HCT116 (cell line): Measurements from ENCODE around the gene SEC14L6. TPM values are rescaled to one million over a fixed set of nuclear protein-coding genes. Genes with fewer than 3 reads are reported as not detected.

Experiments
- ATAC-seq: fragments of 200-7000 bp; cut with Tn5 transposase; 2 replicates; pipeline ENCODE4 v1.9.1; 2020; ENCODE audit warnings: mild to moderate bottlenecking, moderate library complexity
- BruUV-seq: library from RNA; stranded (reverse); fragments of 400-500 nt; replicated peaks from 2 replicates; lab custom pipeline; 2021; lab: Mats Ljungman, UMichigan
- CTCF ChIA-PET: fragments of 300-600 bp; sonication (Branson Sonifier 250); formaldehyde crosslinking; loops from one replicate; lab custom pipeline; 2021; ENCODE audit warnings: antibody characterized with exemption; lab: Charles Lee
- POLR2A ChIA-PET: fragments of 300-600, 350-600 bp; sonication (Branson Sonifier 250); formaldehyde crosslinking; loops from one replicate; lab custom pipeline; 2021; ENCODE audit warnings: antibody characterized with exemption; lab: Charles Lee
- RAD21 ChIA-PET, 2 experiments: fragments of 300-600 bp; sonication (Branson Sonifier 250); formaldehyde crosslinking; loops; one replicate each; lab custom pipeline; 2023; ENCODE audit warnings: low total read pairs in 2 of 2; ENCODE audit not compliant: uncharacterized antibody in 2 of 2, unreplicated experiment in 2 of 2, low non-redundant PET in 1 of 2; lab: Charles Lee
- DNase-seq: peaks from one replicate; pipeline ENCODE4 v3.0.0-alpha.2; 2010; ENCODE audit warnings: low read depth, low spot score
- H2AFZ ChIP-seq: fragments of 200-600 bp; shearing (Covaris generic), sonication (generic); 2 replicates; pipeline ENCODE4 v1.6.1; 2017; ENCODE audit warnings: low read depth, mixed run types, mixed read lengths, antibody characterized with exemption, low read length; ENCODE audit not compliant: poor library complexity, severe bottlenecking
- H3K27ac ChIP-seq: 2 replicates; pipeline ENCODE4 v1.5.1; 2012; ENCODE audit warnings: low read depth, low read length
- H3K27me3 ChIP-seq: fragments of 200-600 bp; sonication (generic); 2 replicates; pipeline ENCODE4 v1.6.1; 2016; ENCODE audit warnings: mixed run types, low read length, mixed read lengths; ENCODE audit not compliant: insufficient read depth
- H3K36me3 ChIP-seq, 2 experiments: fragments of 200-500 bp in 1 of 2; fragments of 200-600 bp in 1 of 2; sonication (Bioruptor generic) in 1 of 2; sonication (generic) in 1 of 2; 2 replicates each; pipeline versions ENCODE4 v1.5.1 to v1.6.1; 2014 to 2016; ENCODE audit warnings: low read length in 2 of 2, inconsistent platforms in 1 of 2, mixed read lengths in 1 of 2, mixed run types in 1 of 2; ENCODE audit not compliant: insufficient read depth in 2 of 2, control insufficient read depth in 1 of 2
- H3K4me1 ChIP-seq, 2 experiments: fragments of 200-600 bp in 1 of 2; sonication (generic) in 1 of 2; 2 replicates each; pipeline versions ENCODE4 v1.5.1 to v1.6.1; 2012 to 2017; ENCODE audit warnings: low read length in 2 of 2, inconsistent platforms in 1 of 2, mild to moderate bottlenecking in 1 of 2, mixed read lengths in 1 of 2, mixed run types in 1 of 2, moderate library complexity in 1 of 2; ENCODE audit not compliant: insufficient read depth in 2 of 2, control insufficient read depth in 1 of 2
- H3K4me2 ChIP-seq: fragments of 200-600 bp; sonication (generic); 2 replicates; pipeline ENCODE4 v1.6.1; 2017; ENCODE audit warnings: mixed run types, low read length, mixed read lengths
- H3K4me3 ChIP-seq, 2 experiments: fragments of 200-600 bp in 1 of 2; sonication (generic) in 1 of 2; replicated peaks in 1 of 2; 2 replicates each; pipeline ENCODE4 v1.5.1; 2011 to 2016; ENCODE audit warnings: low read length in 2 of 2, control low read depth in 1 of 2, low read depth in 1 of 2, mild to moderate bottlenecking in 1 of 2, mixed read lengths in 1 of 2, mixed run types in 1 of 2
- H3K79me2 ChIP-seq: fragments of 200-600 bp; sonication (generic); 2 replicates; pipeline ENCODE4 v1.6.1; 2017; ENCODE audit warnings: mild to moderate bottlenecking, mixed run types, low read length, moderate library complexity, mixed read lengths; ENCODE audit not compliant: insufficient read depth
- H3K9ac ChIP-seq: fragments of 200-600 bp; sonication (generic); 2 replicates; pipeline ENCODE4 v1.6.1; 2016; ENCODE audit warnings: low read length, mixed read lengths
- H3K9me2 ChIP-seq: fragments of 200-600 bp; sonication (generic), shearing (Covaris generic); 2 replicates; pipeline ENCODE4 v1.6.1; 2017; ENCODE audit warnings: mixed run types, mild to moderate bottlenecking, moderate library complexity; ENCODE audit not compliant: insufficient read depth
- H3K9me3 ChIP-seq, 2 experiments: fragments of 200-500 bp in 1 of 2; fragments of 200-600 bp in 1 of 2; sonication (Bioruptor generic) in 1 of 2; sonication (generic) in 1 of 2; 2 replicates each; pipeline ENCODE4 v1.6.1; 2014 to 2017; ENCODE audit warnings: low read length in 2 of 2, mixed read lengths in 2 of 2, inconsistent platforms in 1 of 2, low read depth in 1 of 2, mild to moderate bottlenecking in 1 of 2, mixed run types in 1 of 2, moderate library complexity in 1 of 2; ENCODE audit not compliant: control insufficient read depth in 1 of 2, insufficient read depth in 1 of 2
- H4K20me1 ChIP-seq: fragments of 200-600 bp; sonication (generic), shearing (Covaris generic); 2 replicates; pipeline ENCODE4 v1.6.1; 2017; ENCODE audit warnings: mixed run types, mild to moderate bottlenecking, moderate library complexity; ENCODE audit not compliant: insufficient read depth
- CEBPB ChIP-seq: IDR thresholded peaks from 2 replicates; pipeline ENCODE4 v1.6.1; 2012; ENCODE audit warnings: low read depth
- EZH2 ChIP-seq: fragments of 200-600 bp; sonication (generic); IDR thresholded peaks from 2 replicates; pipeline ENCODE4 v1.6.1; 2017; ENCODE audit warnings: antibody characterized with exemption, mixed run types
- JUND ChIP-seq: IDR thresholded peaks from 2 replicates; pipeline ENCODE4 v1.6.1; 2012
- POLR2A ChIP-seq: IDR thresholded peaks from 2 replicates; pipeline ENCODE4 v1.7.0; 2011; ENCODE audit warnings: borderline replicate concordance; ENCODE audit not compliant: insufficient read depth, insufficient read length; ENCODE audit errors: extremely low read depth
- SP1 ChIP-seq: IDR thresholded peaks from 2 replicates; pipeline ENCODE4 v1.6.1; 2012; ENCODE audit warnings: low read depth
- intact Hi-C: fragments of 100-400 bp; cut with micrococcal nuclease; formaldehyde crosslinking; loops from 2 replicates; pipeline ENCODE4 v1.10.0; 2022
- total RNA-seq: library from RNA; stranded (reverse); gene quantifications from one replicate; pipeline ENCODE4 v1.2.1, GENCODE V29; 2021; ENCODE audit not compliant: unreplicated experiment
- TF ChIP-seq, protein P1 (sequence below): IDR thresholded peaks from 2 replicates; pipeline ENCODE4 v1.6.1; 2012; ENCODE audit warnings: low read depth
- TF ChIP-seq, protein P2 (sequence below): IDR thresholded peaks from 2 replicates; pipeline ENCODE4 v1.6.1; 2011; ENCODE audit warnings: mild to moderate bottlenecking, low read length, moderate library complexity; ENCODE audit not compliant: insufficient replicate concordance; ENCODE audit errors: extremely low read depth

Gene SEC14L6
- total RNA-seq, 1 experiment from 2014 or later = not detected

- ChIA-PET POLR2A (interaction anchor here (0.7 kb wide), 1 partner anchor 566 kb away, joined by 3 read pairs; no protein-coding TSS in a partner anchor), RAD21 (no interaction called here), CTCF (no interaction called here)
- no TSS peak for BruUV-seq
- intact Hi-C loops = no loop called here
- Histone ChIP-seq H3K9me2 (no peaks in the 10 kb centered on the region), H2AFZ (no peak overlapping the region), H3K4me2 (no peak overlapping the region), H3K9me3 (peaks cover 2 to 3% of the 10 kb centered on the region in 2 experiments; a peak in 2 of 4 replicates), H3K9ac (no peak overlapping the region), H3K27ac (no peak overlapping the region), H3K79me2 (no peaks in the 10 kb centered on the region), H3K4me1 (no peaks in the 10 kb centered on the region)
- TF ChIP-seq, protein P1, sequence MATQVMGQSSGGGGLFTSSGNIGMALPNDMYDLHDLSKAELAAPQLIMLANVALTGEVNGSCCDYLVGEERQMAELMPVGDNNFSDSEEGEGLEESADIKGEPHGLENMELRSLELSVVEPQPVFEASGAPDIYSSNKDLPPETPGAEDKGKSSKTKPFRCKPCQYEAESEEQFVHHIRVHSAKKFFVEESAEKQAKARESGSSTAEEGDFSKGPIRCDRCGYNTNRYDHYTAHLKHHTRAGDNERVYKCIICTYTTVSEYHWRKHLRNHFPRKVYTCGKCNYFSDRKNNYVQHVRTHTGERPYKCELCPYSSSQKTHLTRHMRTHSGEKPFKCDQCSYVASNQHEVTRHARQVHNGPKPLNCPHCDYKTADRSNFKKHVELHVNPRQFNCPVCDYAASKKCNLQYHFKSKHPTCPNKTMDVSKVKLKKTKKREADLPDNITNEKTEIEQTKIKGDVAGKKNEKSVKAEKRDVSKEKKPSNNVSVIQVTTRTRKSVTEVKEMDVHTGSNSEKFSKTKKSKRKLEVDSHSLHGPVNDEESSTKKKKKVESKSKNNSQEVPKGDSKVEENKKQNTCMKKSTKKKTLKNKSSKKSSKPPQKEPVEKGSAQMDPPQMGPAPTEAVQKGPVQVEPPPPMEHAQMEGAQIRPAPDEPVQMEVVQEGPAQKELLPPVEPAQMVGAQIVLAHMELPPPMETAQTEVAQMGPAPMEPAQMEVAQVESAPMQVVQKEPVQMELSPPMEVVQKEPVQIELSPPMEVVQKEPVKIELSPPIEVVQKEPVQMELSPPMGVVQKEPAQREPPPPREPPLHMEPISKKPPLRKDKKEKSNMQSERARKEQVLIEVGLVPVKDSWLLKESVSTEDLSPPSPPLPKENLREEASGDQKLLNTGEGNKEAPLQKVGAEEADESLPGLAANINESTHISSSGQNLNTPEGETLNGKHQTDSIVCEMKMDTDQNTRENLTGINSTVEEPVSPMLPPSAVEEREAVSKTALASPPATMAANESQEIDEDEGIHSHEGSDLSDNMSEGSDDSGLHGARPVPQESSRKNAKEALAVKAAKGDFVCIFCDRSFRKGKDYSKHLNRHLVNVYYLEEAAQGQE = no peak
- TF ChIP-seq POLR2A (no peak), EZH2 (no peak), JUND (no peak), CEBPB (no peak), SP1 (no peak)
- TF ChIP-seq, protein P2, sequence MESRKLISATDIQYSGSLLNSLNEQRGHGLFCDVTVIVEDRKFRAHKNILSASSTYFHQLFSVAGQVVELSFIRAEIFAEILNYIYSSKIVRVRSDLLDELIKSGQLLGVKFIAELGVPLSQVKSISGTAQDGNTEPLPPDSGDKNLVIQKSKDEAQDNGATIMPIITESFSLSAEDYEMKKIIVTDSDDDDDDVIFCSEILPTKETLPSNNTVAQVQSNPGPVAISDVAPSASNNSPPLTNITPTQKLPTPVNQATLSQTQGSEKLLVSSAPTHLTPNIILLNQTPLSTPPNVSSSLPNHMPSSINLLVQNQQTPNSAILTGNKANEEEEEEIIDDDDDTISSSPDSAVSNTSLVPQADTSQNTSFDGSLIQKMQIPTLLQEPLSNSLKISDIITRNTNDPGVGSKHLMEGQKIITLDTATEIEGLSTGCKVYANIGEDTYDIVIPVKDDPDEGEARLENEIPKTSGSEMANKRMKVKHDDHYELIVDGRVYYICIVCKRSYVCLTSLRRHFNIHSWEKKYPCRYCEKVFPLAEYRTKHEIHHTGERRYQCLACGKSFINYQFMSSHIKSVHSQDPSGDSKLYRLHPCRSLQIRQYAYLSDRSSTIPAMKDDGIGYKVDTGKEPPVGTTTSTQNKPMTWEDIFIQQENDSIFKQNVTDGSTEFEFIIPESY = no peak
- TF ChIP-seq, all 23 proteins: peak for 0
- Histone ChIP-seq H4K20me1 (no peaks in the 10 kb centered on the region), H3K36me3 (no peaks in the 10 kb centered on the region), H3K27me3 (no peaks in the 10 kb centered on the region), H3K4me3 (no peak overlapping the region)
- no peak for DNase-seq
- no peak for ATAC-seq
Measured at GRCh38 chr22:30516731-30517130, 29.8 kb downstream of the SEC14L6 start.
